ENCODE data around the gene CBX6. TPM values are rescaled to one million over a fixed set of nuclear protein-coding genes. Genes with fewer than 3 reads are reported as not detected.
A peak's percentile ranks its signal among the peaks of the same experiment; 100 is the strongest.

CBX6 gene
- polyA plus RNA-seq, 2 of the 4 experiments (the other 2 are of a cell fraction), result 9.8 to 24.0 TPM

- ChIA-PET POLR2A (interaction anchor here (0.6 to 2.2 kb wide), 11 partner anchors 8 to 87 kb away, joined by 3 to 35 read pairs (median 3); partner anchors contain the start of gene SUN2), CTCF (interaction anchor here (0.7 to 6.2 kb wide), 18 partner anchors 8 to 103 kb away, joined by 3 to 95 read pairs (median 4); partner anchors contain the start of gene DNAL4)
- TF ChIP-seq HOXA7 (CRISPR knock-in tag; IDR thresholded peaks at IDR 0.05), result no peak
- peak in 1 of 2 experiments; percentile 45; a peak in 2 of 5 replicates for TF ChIP-seq RAD21 (conservative IDR thresholded peaks at IDR 0.05 in 1 of 2, IDR thresholded peaks at IDR 0.05 in 1 of 2)
- TF ChIP-seq SMC3 (IDR thresholded peaks at IDR 0.05), result peak; percentile 47; the same call in 2 of the 3 replicates
- TF ChIP-seq JUN (IDR thresholded peaks at IDR 0.05), result 0 out of 5 replicates have a peak, but pooled peaks of 1 of the 2 experiments have one; percentile 37
- TF ChIP-seq CTCF (IDR thresholded peaks at IDR 0.05), result peak; percentile 34; the same call in 2 of the 3 replicates
- H3K9me3 ChIP-seq, result no peaks in the 10 kb centered on the region
- H3K27ac ChIP-seq, result peak overlapping the region; percentile 69 to 94
- peak overlapping the region; percentile 74 for H3K4me3 ChIP-seq
- peak overlapping the region; percentile 92 for H3K4me2 ChIP-seq
- 10% methylated on average over 2 of the region's 68 CpGs for WGBS (ENCODE audit: missing lambda C conversion rate)
- DNase-seq (ENCODE audit: low read depth in 1 of 2, low spot score in 1 of 2), result peak; percentile 55 to 68
- peak; percentile 88 to 90 for ATAC-seq
- H3K4me1 ChIP-seq, result peaks cover 22% of the 10 kb centered on the region; the same call in 2 of the 3 replicates
- no peak for FAIRE-seq
Observed at GRCh38 chr22:38843201-38843656, 28.8 kb downstream of the CBX6 start.

GRCh38 chr22:38842512-38843200 lies 29.4 kb downstream of the CBX6 start:
- H3K4me3 ChIP-seq, result peak overlapping the region; percentile 74
- peak overlapping the region; percentile 92 for H3K4me2 ChIP-seq
- CTCF ChIA-PET, result interaction anchor here (0.7 to 6.2 kb wide), 17 partner anchors 7 to 103 kb away, joined by 3 to 95 read pairs (median 4); partner anchors contain the start of gene DNAL4
- H3K9me3 ChIP-seq, result no peaks in the 10 kb centered on the region
- ATAC-seq, result no peak
- TF ChIP-seq POLR2AphosphoS2 (conservative IDR thresholded peaks at IDR 0.05; ENCODE audit: low read length), result no peak
- peak overlapping the region; percentile 69 to 94 for H3K27ac ChIP-seq
- DNase-seq (ENCODE audit: low read depth in 1 of 2, low spot score in 1 of 2), result no peak
- peaks cover 22% of the 10 kb centered on the region; the same call in 2 of the 3 replicates for H3K4me1 ChIP-seq
- POLR2A ChIA-PET, result interaction anchor here (0.6 to 2.2 kb wide), 11 partner anchors 9 to 86 kb away, joined by 3 to 35 read pairs (median 3); partner anchors contain the start of gene SUN2
- no peak for FAIRE-seq
- WGBS (ENCODE audit: missing lambda C conversion rate), result 45% methylated on average over 21 of the region's 34 CpGs

GRCh38 chr22:38841635-38842034 lies 30.4 kb downstream of the CBX6 start:
- Histone ChIP-seq H3K4me1 (peaks cover 22% of the 10 kb centered on the region; the same call in 2 of the 3 replicates), H3K9me3 (no peaks in the 10 kb centered on the region), H3K4me2 (peak overlapping the region; percentile 36; the same call in 2 of the 3 replicates), H3K27ac (no peak overlapping the region; a peak in 1 of 6 replicates), H3K4me3 (no peak overlapping the region)
- ChIA-PET POLR2A (interaction anchor here (1.5 kb wide), 1 partner anchor 10 kb away, joined by 3 read pairs; no protein-coding TSS in a partner anchor), CTCF (interaction anchor here (0.9 to 6.2 kb wide), 3 partner anchors 13 to 74 kb away, joined by 3 to 95 read pairs (median 4); no protein-coding TSS in a partner anchor)
- no peak for FAIRE-seq
- TF ChIP-seq NPAS2 (CRISPR knock-in tag; IDR thresholded peaks at IDR 0.05; ENCODE audit: borderline replicate concordance) (no peak), FOXS1 (CRISPR knock-in tag; IDR thresholded peaks at IDR 0.05) (no peak), CTCF (IDR thresholded peaks at IDR 0.05) (no peak), PBX3 (IDR thresholded peaks at IDR 0.05) (no peak), RARB (CRISPR knock-in tag; IDR thresholded peaks at IDR 0.05) (no peak), EP300 (IDR thresholded peaks at IDR 0.05) (no peak), HES2 (IDR thresholded peaks at IDR 0.05) (no peak), HOXB13 (CRISPR knock-in tag; IDR thresholded peaks at IDR 0.05; ENCODE audit: low read depth) (no peak), TFCP2L1 (CRISPR knock-in tag; IDR thresholded peaks at IDR 0.05) (no peak), REST (IDR thresholded peaks at IDR 0.05) (no peak)
- no peak for ATAC-seq
- 80% methylated on average over 5 of the region's 5 CpGs for WGBS (ENCODE audit: missing lambda C conversion rate)
- DNase-seq (ENCODE audit: low read depth in 1 of 2, low spot score in 1 of 2), result no peak

Data from A549 (cell line).